Pancreas (tissue), 10 donors: ENCODE results near the gene ZFYVE28. TPM values are rescaled to one million over a fixed set of nuclear protein-coding genes. Genes with fewer than 3 reads are reported as not detected.

Experiments used
- ATAC-seq, 4 donors: fragments of 200-7000 bp; cut with Tn5 transposase; one replicate each; pipeline versions ENCODE4 v1.8.0 to v1.9.1; 2020; ENCODE audit warnings: mild to moderate bottlenecking in 4 of 4, moderate library complexity in 4 of 4
- DNase-seq, 6 donors: peaks; one replicate each; pipeline ENCODE4 v3.0.0-alpha.2; 2020
- FAIRE-seq: peaks from 2 replicates; lab custom pipeline; 2012; peaks lifted over from hg19 to GRCh38; lab: Jason Lieb, UNC
- H3K27ac ChIP-seq, 4 donors: fragments of 200-600 bp; sonication (generic); 1 replicate in 3 of 4; 2 replicates in 1 of 4; pipeline versions ENCODE4 v1.5.0 to v1.8.0; 2020
- H3K27me3 ChIP-seq, 4 donors: fragments of 200-600 bp; one replicate each; pipeline ENCODE4 v1.8.0; 2021
- H3K36me3 ChIP-seq, 3 donors: fragments of 200-600 bp; sonication (generic) in 1 of 3; one replicate each; pipeline versions ENCODE4 v1.5.0 to v1.8.0; 2020 to 2021
- H3K4me1 ChIP-seq, 3 donors: fragments of 200-600 bp; one replicate each; pipeline ENCODE4 v1.8.0; 2021
- H3K4me3 ChIP-seq, 4 donors: fragments of 200-600 bp; sonication (generic) in 2 of 4; one replicate each; pipeline versions ENCODE4 v1.5.0 to v1.8.0; 2020 to 2021
- H3K9me3 ChIP-seq, 4 donors: fragments of 200-600 bp; one replicate each; pipeline ENCODE4 v1.8.0; 2021
- CTCF ChIP-seq, 4 donors: fragments of 200-600 bp; sonication (generic) in 3 of 4; IDR thresholded peaks; one replicate each; pipeline versions ENCODE4 v1.5.0 to v1.8.0; 2021; ENCODE audit warnings: antibody characterized with exemption in 4 of 4
- WGBS, 2 donors: extraction: QIAGEN DNeasy Blood & Tissue Kit; methylation state at CpG; one replicate each; pipeline ENCODE4 v1.1.7; 2013; 5-methylcytosine and 5-hydroxymethylcytosine counted together
- intact Hi-C, 3 donors: fragments of 100-400 bp; cut with DNase I; formaldehyde crosslinking; loops; one replicate each; pipeline versions ENCODE4 v1.11.1 to v1.14.2; 2022
- polyA plus RNA-seq, 2 donors: library from polyadenylated mRNA; stranded (reverse); fragments of 200-250 nt; gene quantifications; one replicate each; pipeline ENCODE4 v1.2.3, GENCODE V29; 2013
- total RNA-seq, 6 donors: library from RNA; stranded (reverse); fragmentation: NEBNext Ultra II Directional in 4 of 6; extraction: Animal tissue kit (Norgen Biotek cat#: 25700) in 4 of 6; gene quantifications; one replicate each; pipeline versions ENCODE4 v1.2.1 to v1.2.4, GENCODE V29; 2021 to 2023
- donor health status: healthy with polysubstance abuse.
- donor health status: DM: no; HTN: no; CAD: no; lungs with moderate emphysema.
- donor health status: DM: no; HTN: no; CAD: no.
- donor health status: control.
- donor health status: control.
- donor health status: Bipolar disorder and iron deficiency.
- donor health status: DM: yes; HTN: yes; CAD: no.
- donor health status: DM: no; HTN: no; CAD: no.
- donor health status: DM: no; HTN: no; CAD: no.
- donor health status: DM: yes; HTN: yes; CAD: no.

Gene ZFYVE28
- total and polyA plus RNA-seq, 8 donors, result 3.8 to 13.4 (median 6.0) TPM

- DNase-seq (peak in 3 of 6 donors; percentile 8 to 67 (median 41)), FAIRE-seq (no peak), ATAC-seq (no peak)
- H3K4me1 ChIP-seq, result no peaks in the 10 kb centered on the region
- intact Hi-C loops, result no loop called here
- whole genome bisulfite sequencing, 2 donors, result 93 to 95% methylated on average over 28 of the region's 28 CpGs
- H3K27me3 ChIP-seq, result no peaks in the 10 kb centered on the region
- H3K36me3 ChIP-seq, result no peaks in the 10 kb centered on the region
- no peaks in the 10 kb centered on the region for H3K9me3 ChIP-seq
- no peak overlapping the region for H3K27ac ChIP-seq
- no peak overlapping the region for H3K4me3 ChIP-seq
- no peak for TF ChIP-seq CTCF (IDR thresholded peaks at IDR 0.05)
Measured at GRCh38 chr4:2341261-2341841, 77.1 kb downstream of the ZFYVE28 start.

DNA sequence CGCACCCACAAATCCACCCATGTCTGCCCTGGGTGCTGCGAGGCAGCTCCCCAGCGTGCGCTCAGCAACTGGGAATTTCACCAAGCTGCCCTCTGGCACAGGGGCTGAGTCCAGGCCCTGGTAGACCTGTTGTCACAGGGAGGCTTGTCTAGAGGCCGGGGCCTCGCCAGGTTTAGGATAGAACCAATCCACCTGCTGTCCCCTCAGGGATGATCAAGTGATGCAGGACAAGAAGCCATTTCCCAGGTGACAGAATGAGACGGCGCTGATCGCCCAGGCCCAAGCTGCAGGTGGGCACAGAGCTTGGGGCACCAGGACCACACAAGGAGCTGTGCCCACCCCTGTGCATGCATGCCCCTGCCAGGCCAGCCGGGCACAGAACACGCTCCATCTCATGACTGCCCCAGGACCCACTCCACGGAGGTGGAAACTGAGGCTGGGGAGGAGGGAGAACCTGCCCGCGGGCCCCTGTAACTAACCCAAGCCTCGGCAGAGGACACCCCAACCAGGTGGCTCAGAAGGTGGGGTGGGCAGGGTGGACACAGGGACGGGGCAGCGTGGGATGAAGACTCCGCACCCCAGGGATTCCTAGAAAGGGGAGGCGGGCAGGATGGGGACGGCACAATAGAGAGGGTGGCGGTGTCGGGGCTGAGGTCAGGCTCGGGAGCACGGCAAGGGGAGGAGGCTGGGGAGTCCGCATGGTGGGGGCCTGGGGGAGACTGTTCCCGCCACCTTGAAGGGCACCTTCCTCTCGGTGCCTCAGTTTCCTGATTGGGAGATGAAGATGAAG lies 78.0 kb downstream of the ZFYVE28 start:
- FAIRE-seq, result no peak
- H3K27ac ChIP-seq, result no peak overlapping the region
- no peaks in the 10 kb centered on the region for H3K27me3 ChIP-seq
- intact Hi-C loops, result no loop called here
- H3K9me3 ChIP-seq, result no peaks in the 10 kb centered on the region
- no peaks in the 10 kb centered on the region for H3K4me1 ChIP-seq
- no peaks in the 10 kb centered on the region for H3K36me3 ChIP-seq
- no peak for TF ChIP-seq CTCF (IDR thresholded peaks at IDR 0.05)
- no peak overlapping the region for H3K4me3 ChIP-seq
- peak in 2 of 6 donors; percentile 5 to 31 for DNase-seq
- ATAC-seq, result no peak
- WGBS, 2 donors, result 95 to 98% methylated on average over 27 of the region's 27 CpGs

DNA sequence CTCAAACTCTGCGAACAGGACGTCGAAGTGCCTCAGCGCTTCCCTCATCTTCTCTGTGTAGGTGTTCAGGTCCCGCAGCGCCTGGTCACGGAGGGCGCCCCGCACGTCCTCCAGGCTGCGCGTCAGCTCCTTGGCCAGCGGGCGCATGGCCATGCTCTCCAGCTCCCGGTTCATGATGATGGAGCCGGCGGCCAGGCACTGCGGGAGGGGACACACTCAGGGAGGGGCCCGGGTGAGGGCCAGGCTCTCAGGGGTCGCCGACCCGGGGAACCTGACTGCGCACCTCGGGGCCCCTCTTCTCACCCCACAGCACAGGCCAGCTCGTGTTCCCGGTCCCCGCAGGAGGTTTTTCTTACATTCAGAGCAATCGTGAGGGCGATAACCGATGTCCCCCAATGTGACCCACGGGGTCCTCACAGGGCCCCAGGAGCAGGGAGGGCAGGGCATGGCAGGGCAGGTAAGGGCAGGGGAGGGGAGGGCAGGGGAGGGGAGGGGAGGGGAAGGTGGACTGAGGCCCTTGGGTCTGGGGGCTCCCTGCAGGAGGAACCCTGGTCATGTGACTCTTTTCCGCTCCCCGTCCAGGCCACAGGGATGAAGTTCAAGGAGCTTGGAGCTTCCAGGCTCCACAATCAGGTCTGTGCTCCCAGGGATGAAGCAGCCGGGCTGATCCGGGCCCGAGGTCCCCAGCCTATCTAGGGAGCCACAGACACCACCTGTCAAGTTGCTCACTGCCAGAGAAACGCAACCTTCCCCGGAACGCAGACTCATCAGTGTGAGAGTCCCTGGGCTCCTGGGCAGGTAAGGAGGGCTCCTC lies 78.8 kb downstream of the ZFYVE28 start:
- H3K36me3 ChIP-seq, result no peaks in the 10 kb centered on the region
- no peak overlapping the region for H3K27ac ChIP-seq
- DNase-seq, result peak in 2 of 6 donors; percentile 47 to 62
- H3K4me1 ChIP-seq, result no peaks in the 10 kb centered on the region
- FAIRE-seq, result no peak
- no peak for TF ChIP-seq CTCF (IDR thresholded peaks at IDR 0.05)
- H3K27me3 ChIP-seq, result no peaks in the 10 kb centered on the region
- no peaks in the 10 kb centered on the region for H3K9me3 ChIP-seq
- 87 to 89% methylated on average over 36 to 39 of the region's 39 CpGs for WGBS, 2 donors
- no peak for ATAC-seq
- H3K4me3 ChIP-seq, result no peak overlapping the region
- intact Hi-C loops, result no loop called here

- H3K27ac ChIP-seq, result no peak overlapping the region
- no peak for TF ChIP-seq CTCF (IDR thresholded peaks at IDR 0.05)
- ATAC-seq (no peak), FAIRE-seq (no peak), DNase-seq (peak in 1 of 6 donors; percentile 5)
- H3K27me3 ChIP-seq, result no peaks in the 10 kb centered on the region
- H3K4me3 ChIP-seq, result no peak overlapping the region
- intact Hi-C loops, result no loop called here
- no peaks in the 10 kb centered on the region for H3K9me3 ChIP-seq
- no peaks in the 10 kb centered on the region for H3K36me3 ChIP-seq
- 89 to 93% methylated on average over 27 of the region's 27 CpGs for WGBS, 2 donors
- H3K4me1 ChIP-seq, result no peaks in the 10 kb centered on the region
Measured at GRCh38 chr4:2338754-2339457, 79.5 kb downstream of the ZFYVE28 start.
